GM19455 (cell line): ENCODE data around the gene APBB2.
"Not testable (repeated sequence)": the region's sequence is repeated elsewhere in the genome, so short reads cannot be mapped to it uniquely, and the experiment has no call there.

Source experiments
- ATAC-seq: cut with Tn5 transposase; IDR thresholded peaks from one replicate; pipeline ENCODE4 v1.9.1; 2021; ENCODE audit not compliant: unreplicated experiment

The APBB2 gene

DNA sequence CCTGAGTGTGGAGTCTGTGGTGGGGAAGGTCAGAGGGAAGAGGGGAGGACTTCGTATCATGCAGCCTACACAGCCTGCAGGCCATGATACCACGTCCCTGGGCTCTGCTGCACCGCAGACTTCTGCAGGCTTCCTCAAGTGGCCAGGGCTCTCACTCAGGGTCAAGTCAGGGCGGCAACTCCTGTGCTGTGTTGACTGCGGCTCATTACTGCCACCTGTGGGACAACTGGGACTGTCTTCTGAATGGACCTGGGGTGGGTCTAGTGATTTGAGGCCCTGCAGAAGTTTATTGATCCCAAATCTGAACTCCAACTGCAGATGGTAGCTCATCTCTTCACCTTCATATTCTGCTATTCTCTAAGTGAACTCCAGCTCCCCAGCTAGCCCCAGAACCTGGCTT, 297.5 kb downstream of the APBB2 start:
- no peak for ATAC-seq

DNA sequence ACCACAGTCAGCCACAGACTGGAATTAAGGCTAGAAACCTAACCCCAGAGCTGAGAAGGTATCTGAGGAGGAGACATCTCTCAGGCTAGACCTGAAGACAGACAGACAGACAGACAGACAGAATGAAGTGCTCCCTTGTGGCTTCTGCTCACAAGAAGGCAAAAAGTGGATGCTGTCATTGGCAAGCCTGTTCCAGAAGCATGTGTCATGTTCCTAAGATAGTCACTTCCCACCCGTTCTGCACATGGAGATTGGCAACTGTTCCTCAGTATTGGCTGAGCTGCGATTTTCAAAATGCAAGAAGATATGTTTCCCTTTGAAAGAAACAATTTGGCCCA, 298.2 kb downstream of the APBB2 start:
- ATAC-seq, result no peak

DNA sequence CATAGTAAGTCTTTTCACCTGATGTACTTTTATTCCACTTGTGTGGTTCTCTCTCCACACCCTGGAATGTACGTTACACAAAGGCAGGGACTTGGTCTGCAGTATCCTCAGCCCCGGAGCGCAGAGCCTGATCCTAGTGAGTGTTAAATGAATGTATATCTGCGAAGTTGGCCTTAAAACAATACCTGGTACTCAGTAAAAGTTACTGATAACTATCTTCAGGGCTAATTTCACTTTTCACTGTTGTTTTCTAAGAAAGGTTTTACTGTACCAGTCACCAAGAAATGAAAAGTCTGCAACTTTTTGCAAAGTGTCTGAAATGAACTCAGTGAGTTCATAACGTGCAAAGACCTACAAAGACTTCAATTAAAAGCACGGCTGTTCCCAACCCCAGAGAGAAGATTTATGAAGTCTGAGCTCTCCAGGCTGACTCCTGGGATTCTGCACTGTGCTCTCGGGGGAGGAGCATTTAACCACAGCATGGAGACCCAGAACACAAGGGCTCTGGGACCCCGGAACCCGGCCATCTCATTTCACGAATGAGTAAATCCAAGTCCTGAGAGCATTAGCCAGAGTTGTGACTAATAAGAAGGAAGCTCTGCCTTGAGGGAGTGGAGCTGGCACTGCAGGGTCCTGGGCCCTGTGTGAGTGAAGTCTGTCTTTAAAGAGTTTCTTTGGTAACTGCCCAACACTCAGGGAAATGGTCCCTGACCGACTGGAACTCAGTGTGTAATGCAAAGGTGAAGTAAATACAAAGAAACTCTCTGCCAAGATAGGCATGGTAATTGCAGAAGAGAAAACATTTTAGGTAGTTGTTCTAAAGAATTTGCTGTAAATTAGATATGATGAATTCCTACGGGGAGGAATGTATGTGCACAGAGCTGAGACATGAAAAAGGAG, 298.8 kb downstream of the APBB2 start:
- ATAC-seq, result no peak

DNA sequence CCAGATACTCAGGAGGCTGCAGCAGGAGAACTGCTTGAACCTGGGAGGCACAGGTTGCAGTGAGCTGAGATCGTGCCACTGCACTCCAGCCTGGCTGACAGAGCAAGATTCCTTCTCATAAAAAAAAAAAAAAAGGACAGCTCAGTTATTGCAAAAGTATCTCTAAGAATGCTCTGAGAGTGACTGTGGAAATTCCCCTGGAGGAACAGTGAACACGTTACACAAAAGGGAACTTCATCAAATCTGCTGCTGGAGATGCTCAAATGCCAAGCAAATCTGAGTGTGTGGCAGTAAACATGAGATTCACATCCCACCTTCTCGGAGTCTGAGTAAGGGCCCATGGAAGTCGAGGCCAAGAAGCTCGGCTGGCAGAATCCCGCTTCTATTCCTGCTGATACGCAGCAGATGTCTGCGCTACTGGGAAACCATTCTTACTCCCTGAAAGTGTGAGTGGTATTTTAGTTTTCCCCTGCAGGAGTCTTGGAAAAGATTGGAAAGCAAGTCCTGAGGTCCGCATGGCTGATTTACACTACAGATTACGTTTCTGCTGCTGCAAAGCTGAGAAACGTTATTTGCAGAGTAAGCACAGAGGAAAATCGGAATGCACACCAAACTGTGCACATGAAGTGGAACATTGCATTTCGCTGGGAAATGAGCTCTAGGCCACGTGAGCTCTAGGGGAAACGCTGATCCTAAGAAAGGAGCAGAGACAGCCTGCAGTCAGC, 301.7 kb downstream of the APBB2 start:
- no peak for ATAC-seq

DNA sequence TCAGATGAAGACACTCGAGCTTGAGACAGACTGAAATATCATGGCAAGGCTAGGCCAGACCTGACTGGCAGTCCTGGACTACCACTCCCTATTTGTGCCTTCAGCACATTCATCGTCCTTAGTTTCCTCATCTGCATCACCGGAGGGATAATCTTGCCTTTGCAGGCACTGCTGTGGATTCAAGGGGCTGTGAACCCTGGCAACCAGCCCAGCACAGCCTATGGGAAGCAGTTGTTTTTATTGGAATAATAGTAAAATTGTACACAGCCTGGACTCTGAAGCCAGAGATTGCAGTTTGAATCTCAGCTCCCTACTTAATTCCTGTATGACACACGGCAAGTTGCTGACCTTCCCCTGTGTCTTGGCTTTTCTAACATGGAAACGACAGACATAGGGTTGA, 303.6 kb downstream of the APBB2 start:
- no peak for ATAC-seq

DNA sequence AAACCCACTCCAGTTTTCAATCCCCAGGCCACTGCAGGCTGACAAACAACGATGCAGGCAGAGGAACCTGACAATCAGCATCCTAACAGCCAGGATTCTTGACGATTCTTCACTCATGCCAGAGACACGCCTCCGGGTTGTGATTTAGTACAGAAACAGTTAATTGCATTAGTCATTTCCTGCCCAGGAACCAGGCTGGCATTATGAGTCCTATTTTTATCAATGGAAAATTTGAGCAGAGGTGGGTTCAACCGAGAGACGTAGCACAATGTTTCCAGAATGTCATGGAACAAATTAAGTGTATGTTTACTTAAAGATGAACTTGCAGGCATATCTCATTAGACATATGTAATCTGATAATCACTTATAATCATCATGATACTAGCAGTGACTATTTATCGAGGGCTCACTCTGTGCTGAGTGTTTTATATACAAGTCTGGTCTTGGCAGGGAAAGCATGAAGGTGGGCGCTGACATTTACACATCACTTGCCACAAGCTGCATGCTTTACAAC, 304.9 kb downstream of the APBB2 start:
- ATAC-seq, result no peak

DNA sequence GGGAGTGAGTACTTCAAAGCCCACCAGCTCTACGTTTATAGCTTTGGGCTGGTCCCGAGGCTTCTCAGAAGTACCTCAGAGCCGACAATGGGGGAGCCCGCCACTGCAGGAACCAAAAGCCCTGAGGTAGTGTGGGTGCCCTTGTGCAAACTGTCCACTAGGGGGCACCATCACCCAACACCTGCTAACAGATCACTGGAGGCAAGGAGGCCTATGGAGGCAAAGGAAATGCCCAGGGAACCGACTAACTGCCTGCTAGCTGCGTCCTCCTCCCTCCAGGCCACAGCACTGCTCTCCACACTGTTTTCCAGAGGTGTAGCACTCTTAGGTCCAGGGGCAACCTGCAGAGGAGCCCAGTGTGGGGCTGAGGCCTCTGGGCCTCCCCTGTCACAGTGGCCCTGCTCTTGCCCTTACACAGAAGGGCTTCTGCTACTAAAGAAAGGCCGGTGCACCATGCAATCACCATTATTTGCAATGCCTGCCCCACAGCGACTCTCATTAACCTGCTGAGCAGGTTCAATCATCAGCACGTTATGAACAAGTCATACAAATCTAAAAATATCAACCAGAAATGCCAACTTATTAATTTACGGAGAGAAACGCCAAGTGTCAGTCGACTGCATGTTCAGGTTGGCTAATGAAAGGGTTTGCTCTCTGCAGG, 305.5 kb downstream of the APBB2 start:
- peak; percentile 94 for ATAC-seq

DNA sequence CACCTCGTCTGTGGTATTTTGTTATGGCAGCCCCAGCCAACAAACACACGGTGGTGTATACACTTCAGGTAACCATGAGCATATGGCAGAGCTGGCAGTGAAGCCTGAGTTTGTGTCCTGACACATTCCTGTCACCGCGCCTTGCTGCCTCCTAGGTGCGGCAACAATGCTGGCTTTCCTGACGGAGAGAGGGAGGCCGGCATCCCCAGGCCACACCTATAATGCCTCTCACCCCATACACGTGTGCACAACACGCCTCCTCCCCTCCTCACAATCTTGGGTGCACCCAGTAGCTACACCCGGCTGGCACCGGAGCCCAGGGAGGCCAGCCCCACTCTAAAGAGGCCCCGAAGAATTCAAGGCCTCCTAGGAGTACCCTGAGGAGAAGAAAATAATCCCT, 306.0 kb downstream of the APBB2 start:
- peak; percentile 7 for ATAC-seq

DNA sequence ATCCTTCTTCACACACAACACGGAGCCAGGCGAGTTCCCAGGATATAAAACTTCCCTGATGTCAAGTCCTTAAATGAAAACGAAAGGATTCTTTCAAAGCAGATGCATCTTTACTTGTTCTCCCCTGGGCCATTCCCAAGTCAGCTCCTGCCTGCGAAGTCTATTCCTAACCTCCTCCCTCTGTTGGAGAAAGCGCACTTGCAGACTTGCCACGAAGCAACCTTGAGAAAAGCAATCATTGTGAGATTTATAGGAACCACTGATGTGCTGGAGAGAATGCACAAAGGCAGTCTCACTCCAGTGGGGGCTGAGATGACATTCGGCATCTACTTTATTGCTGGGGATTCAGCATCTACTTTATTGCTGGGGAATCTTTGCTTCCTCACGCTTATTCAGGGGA, 308.9 kb downstream of the APBB2 start:
- ATAC-seq, result no peak

DNA sequence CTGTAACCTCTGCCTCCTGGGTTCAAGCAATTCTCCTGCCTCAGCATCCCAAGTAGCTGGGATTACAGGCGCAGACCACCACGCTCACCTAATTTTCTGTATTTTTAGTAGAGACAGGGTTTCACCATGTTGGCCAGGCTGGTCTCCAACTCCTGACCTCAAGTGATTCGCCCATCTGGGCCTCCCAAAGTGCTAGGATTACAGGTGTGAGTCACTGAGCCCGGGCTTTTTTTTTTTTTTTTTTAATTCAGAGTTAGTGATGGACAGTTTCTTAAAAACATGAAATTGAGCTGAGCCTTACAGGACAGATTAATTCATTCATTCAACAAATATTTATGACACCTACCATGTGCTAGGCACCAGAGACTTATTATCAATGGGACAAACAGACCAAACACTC, 313.8 kb downstream of the APBB2 start:
- not testable (repeated sequence) for ATAC-seq

DNA sequence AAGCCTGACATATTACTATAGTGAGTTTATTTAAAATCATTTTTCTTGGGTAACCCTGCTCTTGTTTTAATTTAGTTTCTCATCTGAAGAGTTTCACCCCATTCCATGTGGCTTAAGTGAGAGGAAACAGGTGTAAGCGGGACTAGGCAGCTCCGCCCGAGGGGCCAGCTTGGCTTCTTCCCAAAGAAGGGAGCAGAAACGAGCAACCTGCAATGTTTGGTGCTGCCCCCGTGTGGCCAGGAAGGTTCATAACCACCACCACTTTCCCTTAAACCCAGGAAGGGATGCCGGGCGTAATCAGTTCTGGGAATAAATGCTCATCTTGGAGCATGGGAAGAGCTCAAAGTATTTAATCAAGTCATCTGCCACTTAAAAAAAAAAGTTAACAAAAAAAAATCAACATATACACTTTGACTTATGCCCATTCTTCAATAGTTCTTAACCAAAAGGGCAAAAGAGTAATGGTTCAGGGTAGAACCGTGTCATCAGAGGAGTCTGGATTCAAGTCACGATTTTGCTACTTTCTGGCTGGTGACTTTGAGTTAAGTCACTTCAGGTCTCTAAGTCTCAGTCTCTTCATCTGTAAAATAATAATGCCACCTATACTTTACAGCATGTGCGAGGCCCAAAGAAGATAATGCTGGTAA, 316.7 kb downstream of the APBB2 start:
- ATAC-seq, result peak; percentile 90

DNA sequence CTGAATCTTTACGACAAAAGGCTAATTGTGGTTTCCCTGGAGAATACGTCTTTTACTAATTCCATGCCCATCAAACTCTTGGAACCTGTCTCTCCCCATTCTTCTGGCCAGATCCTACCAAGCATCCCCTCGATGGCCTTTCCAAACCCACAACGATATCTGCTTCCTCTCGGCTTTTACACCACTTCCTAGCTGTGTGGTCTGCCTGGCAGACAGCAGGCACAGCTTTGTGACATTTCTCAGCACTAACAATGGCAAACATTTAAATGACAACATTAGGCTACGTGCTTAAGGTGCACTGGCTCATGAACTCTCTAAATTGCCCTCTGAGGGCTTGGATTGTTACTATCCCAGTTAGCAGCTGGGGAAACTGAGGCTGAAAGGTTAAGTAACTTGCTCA, 323.6 kb downstream of the APBB2 start:
- no peak for ATAC-seq

DNA sequence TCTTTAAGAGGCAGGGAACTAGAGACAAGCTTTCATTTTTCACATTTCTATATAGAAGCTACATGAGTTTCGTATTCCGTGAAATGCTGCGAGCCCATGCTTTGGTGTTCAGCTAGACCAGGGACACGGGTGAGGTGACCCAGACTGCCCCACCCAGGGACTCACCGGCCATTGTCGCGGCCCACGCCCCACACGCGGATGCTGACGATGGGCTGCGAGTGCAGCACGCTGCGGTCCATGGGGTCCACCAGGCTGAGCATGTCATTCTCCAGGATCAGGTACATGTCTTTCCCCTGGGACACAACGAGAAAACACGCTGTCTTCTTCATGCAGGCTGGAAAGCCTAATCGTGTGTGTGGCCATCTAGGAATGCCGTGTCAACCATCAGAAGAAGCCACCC, 324.1 kb downstream of the APBB2 start:
- ATAC-seq, result no peak

DNA sequence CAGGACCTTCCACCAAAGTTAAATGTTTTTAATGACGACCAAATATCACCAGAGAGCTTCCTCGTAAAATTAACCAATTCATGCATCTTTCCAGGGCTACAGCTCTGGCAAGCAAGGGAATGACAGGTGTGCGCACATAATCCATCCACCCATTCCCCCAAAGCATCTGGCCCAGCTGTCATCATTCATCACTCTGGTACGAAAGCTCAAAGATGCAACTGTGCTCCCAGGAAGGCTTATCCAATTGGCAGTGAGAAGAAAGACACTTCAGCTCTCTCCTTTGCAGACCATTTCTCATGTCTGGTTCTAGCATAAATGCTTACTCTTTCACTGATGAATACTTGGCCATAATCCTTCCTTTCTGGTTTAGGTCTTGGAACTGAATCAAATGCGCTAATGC, 325.4 kb downstream of the APBB2 start:
- ATAC-seq, result no peak

DNA sequence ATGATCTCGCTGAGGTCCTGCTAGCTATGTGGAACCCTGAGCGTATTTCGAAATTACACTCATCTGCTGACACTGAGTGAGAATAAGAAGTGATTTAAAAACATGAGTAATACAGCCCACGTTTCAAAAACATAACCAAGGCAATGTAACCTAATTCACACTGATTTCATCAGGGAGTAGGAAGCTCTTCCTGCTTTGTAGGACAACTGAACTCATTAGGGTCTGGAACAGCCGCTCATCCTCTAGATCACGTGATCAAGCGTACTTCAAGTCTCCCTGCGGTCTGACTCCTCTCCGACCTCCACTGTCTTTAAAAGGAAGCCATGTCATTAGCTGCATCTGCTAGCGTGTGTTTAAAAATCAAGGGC, 326.6 kb downstream of the APBB2 start:
- no peak for ATAC-seq

DNA sequence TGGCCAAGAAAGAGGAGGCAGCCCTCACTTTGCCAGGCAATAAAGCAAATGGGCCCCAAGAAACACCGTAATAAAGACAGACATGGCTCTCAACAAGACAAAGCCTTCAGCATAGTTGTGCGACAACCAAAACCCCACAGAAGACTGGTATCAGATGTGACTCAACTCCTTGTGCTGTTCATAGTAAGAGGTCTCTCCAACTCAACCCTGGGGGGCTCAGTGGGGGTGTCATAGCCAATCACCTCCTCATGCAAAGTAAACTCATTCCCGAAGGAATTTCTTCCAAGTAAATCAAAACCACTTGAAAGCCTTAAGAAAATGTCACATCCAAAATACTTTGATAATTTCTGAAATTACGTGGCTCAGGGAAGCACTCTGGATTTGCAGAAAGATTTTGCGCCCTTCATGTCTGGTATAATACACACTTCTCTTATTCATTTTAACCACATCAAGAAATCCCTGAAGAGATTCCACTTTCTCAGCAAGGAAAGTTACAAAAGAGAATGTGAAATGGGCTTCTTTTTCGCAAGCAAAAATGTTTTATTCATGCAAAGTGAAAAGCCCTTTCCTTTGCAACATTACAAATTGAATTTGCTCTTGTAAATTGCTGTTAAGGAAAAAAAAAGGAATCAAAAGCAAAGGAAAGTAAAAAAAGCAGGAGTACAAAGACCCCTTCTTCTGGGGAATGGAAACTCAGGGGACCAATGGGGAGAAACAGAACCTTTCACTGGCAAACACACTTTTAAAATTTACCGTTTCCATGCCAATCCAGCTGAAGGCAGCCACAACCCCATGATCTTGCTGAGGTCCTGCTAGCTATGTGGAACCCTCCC, 327.2 kb downstream of the APBB2 start:
- ATAC-seq, result no peak

DNA sequence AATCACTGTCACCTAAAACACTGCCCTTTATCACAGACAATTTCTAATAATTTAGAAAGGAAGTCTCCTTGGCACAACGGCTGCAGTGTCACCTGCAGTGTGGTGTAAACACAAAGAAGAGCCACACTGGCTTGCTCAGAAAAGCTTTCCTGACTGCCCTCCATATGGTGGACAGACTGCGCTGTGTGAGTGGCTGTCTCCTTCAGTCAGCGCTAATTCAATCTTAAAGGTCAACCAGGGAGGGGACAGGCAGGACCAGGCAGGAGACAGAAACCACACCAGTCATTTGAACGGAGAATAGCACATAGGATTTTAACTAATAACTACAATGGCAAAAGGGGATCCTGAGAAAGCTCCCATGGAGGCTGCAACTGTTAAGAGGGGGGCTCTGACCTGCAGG, 332.5 kb downstream of the APBB2 start:
- no peak for ATAC-seq

DNA sequence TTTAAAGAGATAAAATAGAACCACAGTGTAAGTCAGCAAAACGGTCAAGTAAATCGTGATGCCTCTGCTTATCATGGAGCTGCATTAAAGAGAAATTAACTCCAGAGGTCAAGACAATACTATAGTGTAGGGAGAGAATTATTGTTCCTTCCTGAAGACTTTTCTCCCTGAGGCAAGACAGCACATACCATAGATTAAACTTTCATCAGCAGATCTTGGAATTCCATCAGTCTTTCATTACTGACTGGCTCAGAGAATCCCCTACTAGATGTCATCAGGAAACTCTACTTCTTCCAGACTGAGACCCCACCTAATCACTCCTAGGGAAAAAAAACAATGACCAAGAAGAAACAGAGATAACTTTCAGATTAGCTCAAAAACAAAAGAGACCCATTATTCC, 333.2 kb downstream of the APBB2 start:
- ATAC-seq, result no peak

DNA sequence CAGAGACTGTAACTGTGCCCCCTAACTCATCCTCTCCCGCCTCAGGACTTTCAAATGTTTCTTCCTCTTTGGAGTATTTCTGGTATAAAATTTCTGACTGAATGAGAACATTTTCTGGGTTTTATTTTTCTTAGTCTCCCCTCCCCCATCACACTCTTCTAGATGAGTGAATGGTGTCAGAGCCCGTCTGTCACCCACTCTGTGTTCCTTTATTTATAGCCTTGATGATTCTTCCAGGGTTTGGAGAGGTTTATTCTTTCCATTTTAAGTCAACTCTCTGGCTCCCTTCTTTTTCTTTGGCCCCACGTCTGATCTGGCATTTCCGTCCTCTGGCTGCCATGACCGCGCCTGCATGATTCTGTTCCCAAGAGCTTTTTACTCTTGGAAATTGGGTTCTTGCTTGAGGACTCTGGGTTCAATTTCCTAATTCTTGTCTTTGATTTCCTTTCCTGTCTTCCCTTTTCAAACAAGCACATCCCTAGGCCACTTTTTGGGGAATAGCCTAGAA, 335.7 kb downstream of the APBB2 start:
- no peak for ATAC-seq

DNA sequence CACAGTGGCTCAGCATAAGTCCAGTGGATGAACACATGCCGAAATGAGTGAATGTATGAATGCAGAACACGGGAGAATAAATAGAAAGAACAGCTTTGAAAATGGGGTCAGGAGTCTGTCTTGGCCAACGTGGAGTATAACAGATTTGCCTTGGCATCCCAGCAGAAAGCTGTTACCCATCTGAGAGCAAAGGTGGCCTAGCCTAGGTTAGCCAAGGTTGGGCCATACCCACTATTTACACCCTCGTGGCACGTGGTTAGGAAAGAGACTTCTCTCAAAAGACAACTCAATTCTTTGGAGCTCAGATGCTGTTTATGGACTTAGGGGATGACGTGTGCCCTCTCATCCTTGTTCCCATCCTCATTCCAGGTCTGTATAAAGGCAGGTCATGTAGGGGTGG, 337.3 kb downstream of the APBB2 start:
- no peak for ATAC-seq
